Keratinocyte (primary cell): ENCODE results near the gene TNK1.

Experiments
- EZH2 ChIP-seq: IDR thresholded peaks from one replicate; pipeline ENCODE4 v1.6.1; 2012; ENCODE audit warnings: inconsistent platforms, mild to moderate bottlenecking, low read length, moderate library complexity
- TF ChIP-seq, protein P1 (sequence below), 3 experiments: IDR thresholded peaks in 1 of 3; conservative IDR thresholded peaks in 1 of 3; optimal IDR thresholded peaks in 1 of 3; 2 replicates in 2 of 3; 3 replicates in 1 of 3; pipeline versions ENCODE3 to v1.5.1; 2011; ENCODE audit warnings: low read length in 3 of 3, mild to moderate bottlenecking in 3 of 3, moderate library complexity in 2 of 3, control low read depth in 1 of 3, inconsistent platforms in 1 of 3; ENCODE audit not compliant: insufficient read depth in 2 of 3; ENCODE audit errors: extremely low read depth in 1 of 3

GRCh38 chr17:7361906-7362305 is 19.0 kb upstream of the TNK1 start:
- TF ChIP-seq, protein P1, sequence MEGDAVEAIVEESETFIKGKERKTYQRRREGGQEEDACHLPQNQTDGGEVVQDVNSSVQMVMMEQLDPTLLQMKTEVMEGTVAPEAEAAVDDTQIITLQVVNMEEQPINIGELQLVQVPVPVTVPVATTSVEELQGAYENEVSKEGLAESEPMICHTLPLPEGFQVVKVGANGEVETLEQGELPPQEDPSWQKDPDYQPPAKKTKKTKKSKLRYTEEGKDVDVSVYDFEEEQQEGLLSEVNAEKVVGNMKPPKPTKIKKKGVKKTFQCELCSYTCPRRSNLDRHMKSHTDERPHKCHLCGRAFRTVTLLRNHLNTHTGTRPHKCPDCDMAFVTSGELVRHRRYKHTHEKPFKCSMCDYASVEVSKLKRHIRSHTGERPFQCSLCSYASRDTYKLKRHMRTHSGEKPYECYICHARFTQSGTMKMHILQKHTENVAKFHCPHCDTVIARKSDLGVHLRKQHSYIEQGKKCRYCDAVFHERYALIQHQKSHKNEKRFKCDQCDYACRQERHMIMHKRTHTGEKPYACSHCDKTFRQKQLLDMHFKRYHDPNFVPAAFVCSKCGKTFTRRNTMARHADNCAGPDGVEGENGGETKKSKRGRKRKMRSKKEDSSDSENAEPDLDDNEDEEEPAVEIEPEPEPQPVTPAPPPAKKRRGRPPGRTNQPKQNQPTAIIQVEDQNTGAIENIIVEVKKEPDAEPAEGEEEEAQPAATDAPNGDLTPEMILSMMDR (optimal IDR thresholded peaks at IDR 0.05 in 1 of 3, IDR thresholded peaks at IDR 0.05 in 1 of 3, conservative IDR thresholded peaks at IDR 0.05 in 1 of 3; ENCODE audit: extremely low read depth in 1 of 3, insufficient read depth in 2 of 3, low read length in 3 of 3) = no peak
- TF ChIP-seq EZH2 = no peak
